Measurements from ENCODE around the gene FGD5.

- TF ChIP-seq CTCF (IDR thresholded peaks at IDR 0.05; ENCODE audit: borderline replicate concordance, extremely low read depth, low read length, poor library complexity, severe bottlenecking) (no peak), EZH2 (IDR thresholded peaks at IDR 0.05; ENCODE audit: borderline replicate concordance, low read depth, low read length, severe bottlenecking) (no peak)
Observed at GRCh38 chr3:14810070-14810791, 8.5 kb upstream of the FGD5 start.

Measured in DND-41 (cell line).